HEK293 (cell line): ENCODE measurements around the gene NT5DC4.

Experiments
- CTCF ChIP-seq: fragments of 450-650 bp; formaldehyde crosslinking; IDR thresholded peaks from 2 replicates; pipeline ENCODE4 v1.5.1; 2016; ENCODE audit warnings: missing biosample characterization, missing genetic modification characterization
- PBX3 ChIP-seq: sonication (generic); formaldehyde crosslinking; IDR thresholded peaks from 2 replicates; pipeline ENCODE4 v1.8.1; 2022; ENCODE audit warnings: mild to moderate bottlenecking, moderate library complexity, missing genetic modification reagents
- SCRT1 ChIP-seq: fragments of 450-650 bp; formaldehyde crosslinking; IDR thresholded peaks from 2 replicates; pipeline ENCODE4 v1.5.1; 2016; ENCODE audit warnings: missing biosample characterization, missing genetic modification characterization, borderline replicate concordance
- SP2 ChIP-seq: fragments of 450-650 bp; formaldehyde crosslinking; IDR thresholded peaks from 2 replicates; pipeline ENCODE4 v1.5.1; 2016; ENCODE audit warnings: missing biosample characterization, missing genetic modification characterization
- TCF7L2 ChIP-seq: IDR thresholded peaks from 2 replicates; pipeline ENCODE4 v1.6.1; 2011; ENCODE audit warnings: low read depth, mild to moderate bottlenecking, inconsistent platforms, low read length, moderate library complexity, borderline replicate concordance
- ZFP37 ChIP-seq: fragments of 450-650 bp; formaldehyde crosslinking; IDR thresholded peaks from 2 replicates; pipeline ENCODE4 v1.5.1; 2016; ENCODE audit warnings: missing biosample characterization, missing genetic modification characterization
- ZNF24 ChIP-seq: fragments of 450-650 bp; formaldehyde crosslinking; IDR thresholded peaks from 2 replicates; pipeline ENCODE4 v1.5.1; 2016; ENCODE audit warnings: missing biosample characterization, missing genetic modification characterization
- ZNF639 ChIP-seq: fragments of 450-650 bp; formaldehyde crosslinking; IDR thresholded peaks from 2 replicates; pipeline ENCODE4 v1.5.1; 2016; ENCODE audit warnings: missing biosample characterization, missing genetic modification characterization
- ZNF692 ChIP-seq: fragments of 450-650 bp; formaldehyde crosslinking; IDR thresholded peaks from 2 replicates; pipeline ENCODE4 v1.5.1; 2016; ENCODE audit warnings: missing biosample characterization, missing genetic modification characterization
- TF ChIP-seq, protein P1 (sequence below): fragments of 450-650 bp; formaldehyde crosslinking; IDR thresholded peaks from 2 replicates; pipeline ENCODE4 v1.5.1; 2016; ENCODE audit warnings: missing biosample characterization, missing genetic modification characterization

GRCh38 chr2:112773556-112773955 lies 52.7 kb downstream of the NT5DC4 start:
- TF ChIP-seq ZNF24 (tag by site-specific recombination) = no peak
- TF ChIP-seq, protein P1, sequence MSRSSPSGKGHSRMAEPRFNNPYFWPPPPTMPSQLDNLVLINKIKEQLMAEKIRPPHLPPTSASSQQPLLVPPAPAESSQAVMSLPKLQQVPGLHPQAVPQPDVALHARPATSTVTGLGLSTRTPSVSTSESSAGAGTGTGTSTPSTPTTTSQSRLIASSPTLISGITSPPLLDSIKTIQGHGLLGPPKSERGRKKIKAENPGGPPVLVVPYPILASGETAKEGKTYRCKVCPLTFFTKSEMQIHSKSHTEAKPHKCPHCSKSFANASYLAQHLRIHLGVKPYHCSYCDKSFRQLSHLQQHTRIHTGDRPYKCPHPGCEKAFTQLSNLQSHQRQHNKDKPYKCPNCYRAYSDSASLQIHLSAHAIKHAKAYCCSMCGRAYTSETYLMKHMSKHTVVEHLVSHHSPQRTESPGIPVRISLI (tag by site-specific recombination) = no peak
- TF ChIP-seq TCF7L2 = no peak
- no peak for TF ChIP-seq CTCF (tag by site-specific recombination)
- TF ChIP-seq ZNF639 (tag by site-specific recombination) = no peak
- no peak for TF ChIP-seq ZNF692 (tag by site-specific recombination)
- TF ChIP-seq PBX3 (CRISPR knock-in tag) = no peak
- TF ChIP-seq ZFP37 (tag by site-specific recombination) = no peak
- TF ChIP-seq SP2 (tag by site-specific recombination) = no peak
- TF ChIP-seq SCRT1 (tag by site-specific recombination) = no peak
